Measurements from ENCODE around the gene KIDINS220.

- TF ChIP-seq EP300 (IDR thresholded peaks at IDR 0.05; ENCODE audit: borderline replicate concordance) (no peak), ZBTB7A (IDR thresholded peaks at IDR 0.05; ENCODE audit: low read depth) (no peak), TCF12 (IDR thresholded peaks at IDR 0.05; ENCODE audit: low read depth) (no peak), FOXM1 (IDR thresholded peaks at IDR 0.05; ENCODE audit: borderline replicate concordance, low read depth) (no peak), TAF1 (IDR thresholded peaks at IDR 0.05; ENCODE audit: low read depth) (no peak), NFIC (IDR thresholded peaks at IDR 0.05) (no peak), TEAD4 (IDR thresholded peaks at IDR 0.05) (no peak), USF1 (IDR thresholded peaks at IDR 0.05) (no peak), REST (IDR thresholded peaks at IDR 0.05; ENCODE audit: low read depth) (no peak), RAD21 (IDR thresholded peaks at IDR 0.05; ENCODE audit: low read depth) (no peak), MAX (IDR thresholded peaks at IDR 0.05) (no peak), CREB1 (IDR thresholded peaks at IDR 0.05; ENCODE audit: low read depth) (no peak), EGR1 (IDR thresholded peaks at IDR 0.05) (no peak)
Observed at GRCh38 chr2:8691859-8692437, 145.5 kb downstream of the KIDINS220 start.

Data from Ishikawa (cell line).